Subcutaneous abdominal adipose tissue (tissue), 5 donors: Measurements from ENCODE around the gene SRRM3.
"Not testable (repeated sequence)": the region's sequence is repeated elsewhere in the genome, so short reads cannot be mapped to it uniquely, and the experiment has no call there.

Experiments used
- H3K27ac ChIP-seq: one replicate; pipeline ENCODE4 v1.7.0; 2013; ENCODE audit warnings: low read depth, mild to moderate bottlenecking, inconsistent platforms, low read length, moderate library complexity
- H3K27me3 ChIP-seq, 5 donors: one replicate each; pipeline ENCODE4 v1.7.0; 2013; ENCODE audit warnings: low read length in 5 of 5, inconsistent platforms in 1 of 5; ENCODE audit not compliant: control insufficient read depth in 5 of 5, insufficient read depth in 4 of 5
- H3K36me3 ChIP-seq, 5 donors: one replicate each; pipeline ENCODE4 v1.7.0; 2013; ENCODE audit warnings: low read length in 5 of 5; ENCODE audit not compliant: control insufficient read depth in 5 of 5, insufficient read depth in 5 of 5
- H3K4me1 ChIP-seq, 5 donors: one replicate each; pipeline ENCODE4 v1.7.0; 2013; ENCODE audit warnings: low read length in 5 of 5, mild to moderate bottlenecking in 3 of 5, moderate library complexity in 1 of 5; ENCODE audit not compliant: control insufficient read depth in 5 of 5, insufficient read depth in 5 of 5
- H3K4me3 ChIP-seq, 5 donors: one replicate each; pipeline ENCODE4 v1.7.0; 2013; ENCODE audit warnings: low read length in 5 of 5, low read depth in 1 of 5
- H3K9ac ChIP-seq, 5 donors: one replicate each; pipeline ENCODE4 v1.7.0; 2013; ENCODE audit warnings: low read length in 5 of 5, mild to moderate bottlenecking in 4 of 5, moderate library complexity in 3 of 5
- H3K9me3 ChIP-seq, 5 donors: one replicate each; pipeline ENCODE4 v1.7.0; 2013; ENCODE audit warnings: low read length in 5 of 5; ENCODE audit not compliant: control insufficient read depth in 5 of 5
- donor health status: healthy.
- donor health status: healthy.
- donor health status: healthy.
- donor health status: healthy.
- donor health status: healthy.

The SRRM3 gene

GRCh38 chr7:76269895-76270294, 68.2 kb downstream of the SRRM3 start:
- Histone ChIP-seq H3K36me3 (no peaks in the 10 kb centered on the region), H3K9ac (no peak overlapping the region), H3K4me3 (no peak overlapping the region), H3K9me3 (no peaks in the 10 kb centered on the region), H3K27ac (no peak overlapping the region), H3K4me1 (peaks cover 2 to 7% (median 6%) of the 10 kb centered on the region in 5 donors), H3K27me3 (peaks cover 20 to 39% (median 33%) of the 10 kb centered on the region in 5 donors)

- not testable (repeated sequence) for H3K9ac ChIP-seq, H3K27ac ChIP-seq, H3K9me3 ChIP-seq, H3K4me3 ChIP-seq, H3K4me1 ChIP-seq, H3K36me3 ChIP-seq
- peaks cover 20 to 43% (median 37%) of the 10 kb centered on the region in 5 donors for H3K27me3 ChIP-seq
Observed at GRCh38 chr7:76271384-76271783, 69.7 kb downstream of the SRRM3 start.

GRCh38 chr7:76272142-76272541, 70.4 kb downstream of the SRRM3 start:
- Histone ChIP-seq H3K27ac (no peak overlapping the region), H3K36me3 (no peaks in the 10 kb centered on the region), H3K9me3 (no peaks in the 10 kb centered on the region), H3K4me1 (peaks cover 0 to 3% (median 2%) of the 10 kb centered on the region in 5 donors), H3K9ac (no peak overlapping the region), H3K4me3 (no peak overlapping the region), H3K27me3 (peaks cover 17 to 39% (median 36%) of the 10 kb centered on the region in 5 donors)

DNA sequence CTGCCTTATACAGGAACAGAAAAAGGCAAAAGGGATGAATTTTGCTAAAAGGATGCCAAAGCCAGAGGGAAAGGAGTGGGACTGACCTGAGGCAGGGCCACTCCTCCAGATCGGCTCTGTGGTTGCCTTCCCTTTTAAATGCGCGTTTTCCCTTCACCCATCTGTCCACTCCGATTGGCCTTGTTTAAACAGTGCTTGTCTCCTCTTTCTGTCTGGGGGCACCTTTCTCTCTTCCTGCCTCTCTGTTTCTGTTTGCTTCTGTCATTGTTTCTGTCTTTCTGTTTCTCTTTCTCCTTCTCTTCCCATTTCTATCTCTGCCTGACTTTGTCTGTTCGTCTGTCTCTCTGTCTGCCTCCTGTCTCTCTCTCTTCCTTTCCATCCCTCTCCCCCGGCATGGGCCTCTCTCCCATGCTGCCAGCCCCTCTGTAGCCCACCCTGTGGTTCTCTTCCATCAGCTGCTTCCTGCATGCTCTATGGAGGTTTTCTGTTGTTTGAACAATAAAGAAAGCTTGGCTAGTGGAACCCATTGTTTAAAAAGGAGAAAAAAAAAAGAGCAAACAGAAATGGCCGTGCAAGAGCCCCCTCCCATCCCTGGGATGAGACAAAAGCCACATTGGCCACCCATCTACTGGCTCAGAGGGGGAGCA, 71.3 kb downstream of the SRRM3 start:
- H3K27me3 ChIP-seq = peaks cover 15 to 34% (median 31%) of the 10 kb centered on the region in 5 donors
- no peaks in the 10 kb centered on the region for H3K36me3 ChIP-seq
- H3K27ac ChIP-seq = no peak overlapping the region
- H3K9ac ChIP-seq = no peak overlapping the region
- no peaks in the 10 kb centered on the region for H3K9me3 ChIP-seq
- H3K4me3 ChIP-seq = no peak overlapping the region
- peaks cover 0 to 1% (median 0%) of the 10 kb centered on the region in 5 donors for H3K4me1 ChIP-seq

- Histone ChIP-seq H3K4me3 (no peak overlapping the region), H3K9me3 (no peaks in the 10 kb centered on the region), H3K9ac (no peak overlapping the region), H3K27ac (no peak overlapping the region), H3K27me3 (peaks cover 13 to 32% (median 29%) of the 10 kb centered on the region in 5 donors), H3K36me3 (no peaks in the 10 kb centered on the region), H3K4me1 (no peaks in the 10 kb centered on the region)
Observed at GRCh38 chr7:76273503-76273902, 71.8 kb downstream of the SRRM3 start.

DNA sequence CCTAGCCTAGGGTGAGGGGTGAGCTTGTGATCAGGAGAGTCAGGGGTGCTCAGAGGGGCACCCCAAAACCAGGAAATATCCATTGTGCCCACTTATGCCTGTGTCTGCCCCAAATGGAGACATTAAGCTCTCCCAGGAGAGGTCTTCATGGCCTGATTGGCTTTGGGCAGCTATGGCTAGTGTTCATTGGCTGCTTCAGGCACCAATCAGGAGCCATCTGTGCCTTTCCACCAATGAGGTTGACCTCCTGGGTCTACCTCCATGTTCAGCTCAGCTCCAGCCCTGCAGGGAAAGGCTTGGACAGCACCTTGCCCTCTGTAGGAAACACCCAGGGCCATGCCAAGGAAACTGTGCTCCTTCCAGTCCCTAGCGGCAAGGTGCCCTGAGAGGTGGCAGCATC, 76.8 kb downstream of the SRRM3 start:
- Histone ChIP-seq H3K4me1 (peaks cover 0 to 19% (median 10%) of the 10 kb centered on the region in 5 donors), H3K9ac (no peak overlapping the region), H3K27me3 (peaks cover 6 to 33% (median 27%) of the 10 kb centered on the region in 5 donors), H3K4me3 (no peak overlapping the region), H3K27ac (no peak overlapping the region), H3K9me3 (no peaks in the 10 kb centered on the region), H3K36me3 (no peaks in the 10 kb centered on the region)

DNA sequence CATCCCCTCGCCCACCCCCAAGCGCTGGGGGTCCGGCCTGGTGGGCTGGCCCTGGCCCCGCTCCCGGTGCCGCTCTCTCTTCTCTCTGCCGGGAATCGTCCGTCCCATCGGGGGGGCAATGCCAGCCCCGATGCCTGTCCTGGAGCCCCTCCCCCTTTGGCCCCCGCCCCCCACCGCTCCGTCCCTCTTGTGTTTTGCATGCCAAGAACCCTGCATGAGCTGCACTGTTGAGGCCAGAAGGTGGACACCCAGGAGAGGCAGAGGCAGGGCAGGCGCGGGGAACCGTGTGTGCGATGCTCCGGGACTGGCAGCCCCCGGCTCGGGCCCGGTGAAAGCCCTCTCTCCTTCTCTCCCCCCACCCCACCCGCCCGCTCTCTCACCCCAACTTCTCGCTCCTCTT, 78.7 kb downstream of the SRRM3 start:
- H3K4me1 ChIP-seq = peaks cover 0 to 19% (median 10%) of the 10 kb centered on the region in 5 donors
- H3K27ac ChIP-seq = no peak overlapping the region
- H3K4me3 ChIP-seq = no peak overlapping the region
- peaks cover 6 to 33% (median 23%) of the 10 kb centered on the region in 5 donors for H3K27me3 ChIP-seq
- H3K9me3 ChIP-seq = no peaks in the 10 kb centered on the region
- H3K36me3 ChIP-seq = no peaks in the 10 kb centered on the region
- H3K9ac ChIP-seq = no peak overlapping the region

- Histone ChIP-seq H3K9me3 (no peaks in the 10 kb centered on the region), H3K4me1 (peaks cover 0 to 19% (median 10%) of the 10 kb centered on the region in 5 donors), H3K27me3 (peaks cover 6 to 32% (median 22%) of the 10 kb centered on the region in 5 donors), H3K27ac (no peak overlapping the region), H3K4me3 (peak overlapping the region; percentile 43 to 64 (median 51)), H3K36me3 (no peaks in the 10 kb centered on the region), H3K9ac (peak overlapping the region in 4 of 5 donors; percentile 15 to 64 (median 52))
Observed at GRCh38 chr7:76281006-76281705, 79.5 kb downstream of the SRRM3 start.

GRCh38 chr7:76281706-76282343, 80.1 kb downstream of the SRRM3 start:
- Histone ChIP-seq H3K27ac (no peak overlapping the region), H3K9ac (no peak overlapping the region), H3K9me3 (no peaks in the 10 kb centered on the region), H3K27me3 (peaks cover 4 to 27% (median 19%) of the 10 kb centered on the region in 5 donors), H3K4me3 (peak overlapping the region in 4 of 5 donors; percentile 39 to 60 (median 44)), H3K36me3 (no peaks in the 10 kb centered on the region), H3K4me1 (peaks cover 0 to 19% (median 10%) of the 10 kb centered on the region in 5 donors)
